ENCODE results near the gene TMC3. TPM values are rescaled to one million over a fixed set of nuclear protein-coding genes. Genes with fewer than 3 reads are reported as not detected.

The TMC3 gene
- total RNA-seq, 1 donor from 2014 or later: not detected

DNA sequence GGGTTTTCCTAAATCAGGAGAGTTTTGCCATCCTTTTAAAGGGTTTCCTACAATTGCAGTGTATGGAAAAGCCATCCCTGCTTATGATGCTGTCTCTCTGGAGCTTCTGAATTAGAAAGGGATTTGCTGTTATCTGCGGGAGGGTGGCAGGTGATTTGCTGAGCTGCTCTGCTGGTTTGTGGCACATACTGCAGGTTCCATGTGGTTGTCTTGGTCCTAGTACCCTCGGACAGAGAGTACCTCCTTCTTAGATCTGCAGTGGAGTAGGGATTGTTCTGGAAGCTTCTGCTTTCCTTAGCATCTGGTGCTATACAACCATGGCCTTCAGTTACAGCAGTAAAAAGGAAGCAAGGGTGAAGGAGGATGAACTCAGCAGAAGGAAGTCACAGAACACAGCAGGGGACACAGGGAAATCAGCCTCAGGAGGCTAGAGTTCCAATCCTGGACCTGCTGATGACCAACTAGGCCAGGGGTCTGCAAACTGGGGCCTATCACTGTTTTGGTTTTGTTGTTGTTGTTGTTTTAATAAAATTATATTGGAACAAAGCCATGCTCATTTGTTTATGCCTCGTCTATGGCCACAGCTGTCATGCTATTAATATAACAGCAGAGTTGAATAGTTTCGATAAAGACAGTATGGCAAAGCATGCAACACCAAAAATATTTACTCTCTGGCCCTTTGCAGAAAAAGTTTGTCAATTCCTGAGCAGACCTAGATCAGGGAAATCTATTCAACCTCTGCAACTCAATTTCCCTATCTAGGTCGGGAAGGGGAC lies 89.6 kb downstream of the TMC3 start:
- no peak for DNase-seq
- intact Hi-C loops (cut with micrococcal nuclease): no loop called here

DNA sequence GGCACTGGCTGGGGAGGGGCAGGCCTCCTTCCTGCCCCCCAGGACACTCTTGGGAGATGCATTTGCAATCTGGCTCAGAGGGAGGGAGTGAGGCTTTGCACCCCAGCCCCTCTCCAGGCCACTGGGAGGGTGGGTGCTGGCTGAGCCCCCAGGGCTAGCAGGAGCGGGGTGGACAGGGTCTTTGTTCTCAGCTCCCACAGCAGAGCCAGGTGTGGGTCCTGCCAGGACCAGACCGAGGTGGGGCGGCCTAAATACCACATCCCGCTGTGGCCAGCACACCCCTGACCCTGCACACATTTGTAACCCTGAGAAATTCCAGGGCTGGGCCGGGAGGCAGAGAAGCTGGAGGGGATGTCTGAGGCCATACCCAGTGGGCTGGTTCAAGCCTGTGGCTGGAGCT lies 91.1 kb downstream of the TMC3 start:
- no peaks in the 10 kb centered on the region for H3K27me3 ChIP-seq (ENCODE audit: low read depth)
- no peak overlapping the region for H3K27ac ChIP-seq (replicated peaks)
- H3K4me1 ChIP-seq: peaks cover 11% of the 10 kb centered on the region
- intact Hi-C loops (cut with micrococcal nuclease): no loop called here
- no peaks in the 10 kb centered on the region for H3K9me3 ChIP-seq (replicated peaks)
- DNase-seq: no peak
- no peak overlapping the region for H3K4me3 ChIP-seq
- TF ChIP-seq, protein P1, sequence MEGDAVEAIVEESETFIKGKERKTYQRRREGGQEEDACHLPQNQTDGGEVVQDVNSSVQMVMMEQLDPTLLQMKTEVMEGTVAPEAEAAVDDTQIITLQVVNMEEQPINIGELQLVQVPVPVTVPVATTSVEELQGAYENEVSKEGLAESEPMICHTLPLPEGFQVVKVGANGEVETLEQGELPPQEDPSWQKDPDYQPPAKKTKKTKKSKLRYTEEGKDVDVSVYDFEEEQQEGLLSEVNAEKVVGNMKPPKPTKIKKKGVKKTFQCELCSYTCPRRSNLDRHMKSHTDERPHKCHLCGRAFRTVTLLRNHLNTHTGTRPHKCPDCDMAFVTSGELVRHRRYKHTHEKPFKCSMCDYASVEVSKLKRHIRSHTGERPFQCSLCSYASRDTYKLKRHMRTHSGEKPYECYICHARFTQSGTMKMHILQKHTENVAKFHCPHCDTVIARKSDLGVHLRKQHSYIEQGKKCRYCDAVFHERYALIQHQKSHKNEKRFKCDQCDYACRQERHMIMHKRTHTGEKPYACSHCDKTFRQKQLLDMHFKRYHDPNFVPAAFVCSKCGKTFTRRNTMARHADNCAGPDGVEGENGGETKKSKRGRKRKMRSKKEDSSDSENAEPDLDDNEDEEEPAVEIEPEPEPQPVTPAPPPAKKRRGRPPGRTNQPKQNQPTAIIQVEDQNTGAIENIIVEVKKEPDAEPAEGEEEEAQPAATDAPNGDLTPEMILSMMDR (IDR thresholded peaks at IDR 0.05; ENCODE audit: borderline replicate concordance): no peak
- H3K36me3 ChIP-seq: no peaks in the 10 kb centered on the region

More for the DNA sequence above, 89.6 kb downstream of the TMC3 start:
- TF ChIP-seq, protein P1 (IDR thresholded peaks at IDR 0.05; ENCODE audit: borderline replicate concordance): no peak
- Histone ChIP-seq H3K27me3 (ENCODE audit: low read depth) (no peaks in the 10 kb centered on the region), H3K36me3 (no peaks in the 10 kb centered on the region), H3K4me3 (no peak overlapping the region), H3K4me1 (peaks cover 10% of the 10 kb centered on the region), H3K27ac (replicated peaks) (peak overlapping the region; percentile 33), H3K9me3 (replicated peaks) (no peaks in the 10 kb centered on the region)

DNA sequence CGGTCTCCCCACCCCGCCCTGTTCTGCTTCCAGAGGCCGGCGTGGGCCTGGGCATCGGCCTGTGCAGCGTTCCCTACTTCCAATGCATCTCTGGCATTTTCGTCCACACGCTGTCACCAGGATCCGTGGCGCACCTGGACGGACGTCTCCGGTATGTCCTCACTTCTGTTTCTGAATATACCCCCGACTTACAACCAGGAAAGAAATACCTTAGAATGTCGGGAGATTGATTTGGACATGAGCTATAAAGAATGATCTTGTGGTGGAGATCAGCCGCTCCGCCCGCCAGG lies 91.5 kb downstream of the TMC3 start:
- Histone ChIP-seq H3K36me3 (peaks cover 2% of the 10 kb centered on the region), H3K9me3 (replicated peaks) (peaks cover 2% of the 10 kb centered on the region), H3K4me3 (no peak overlapping the region), H3K4me1 (peaks cover 11% of the 10 kb centered on the region), H3K27ac (replicated peaks) (no peak overlapping the region), H3K27me3 (ENCODE audit: low read depth) (no peaks in the 10 kb centered on the region)
- DNase-seq: no peak
- intact Hi-C loops (cut with micrococcal nuclease): no loop called here
- TF ChIP-seq, protein P1 (IDR thresholded peaks at IDR 0.05; ENCODE audit: borderline replicate concordance): no peak

DNA sequence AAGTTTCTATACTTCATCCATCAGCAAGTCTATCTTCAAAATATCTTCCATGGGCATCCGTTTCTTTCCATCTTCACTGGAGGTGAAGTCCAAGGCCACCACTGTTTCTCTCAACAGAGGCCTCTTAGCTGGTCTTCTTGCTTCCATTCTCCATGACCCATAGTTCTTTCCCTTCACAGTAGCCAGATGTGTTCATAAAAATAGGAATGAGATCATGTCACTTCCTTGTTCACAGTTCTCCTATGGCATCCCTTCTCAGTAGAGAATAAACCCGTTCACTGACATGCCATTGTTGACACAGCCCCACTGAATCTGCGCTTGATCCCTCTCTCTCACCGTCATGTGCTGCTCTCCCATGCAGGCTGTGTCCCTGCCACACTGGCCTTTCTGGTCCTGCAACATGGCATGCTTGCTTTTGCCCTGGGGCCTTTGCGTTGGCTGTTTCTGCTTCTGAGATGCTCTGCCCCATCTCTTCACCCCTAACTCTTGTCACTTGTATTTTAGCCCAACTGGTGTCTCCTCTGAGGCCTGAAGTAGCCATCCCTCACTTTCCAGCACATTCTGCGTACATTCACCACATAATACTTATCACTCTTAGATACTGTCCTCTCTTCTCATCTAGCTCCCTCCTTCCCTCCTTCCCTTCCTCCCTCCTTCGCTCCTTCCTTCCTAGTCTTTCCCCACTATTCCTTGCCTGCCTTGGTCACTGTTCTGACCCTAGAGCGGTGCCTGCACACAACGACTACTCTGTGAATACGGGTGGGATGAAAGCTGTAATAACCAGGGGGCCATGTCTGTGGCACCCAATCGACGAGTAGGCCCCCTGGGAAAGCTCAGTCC lies 92.0 kb downstream of the TMC3 start:
- Histone ChIP-seq H3K4me1 (peaks cover 11% of the 10 kb centered on the region), H3K27me3 (ENCODE audit: low read depth) (no peaks in the 10 kb centered on the region), H3K36me3 (peaks cover 6% of the 10 kb centered on the region), H3K27ac (replicated peaks) (no peak overlapping the region), H3K9me3 (replicated peaks) (peaks cover 7% of the 10 kb centered on the region), H3K4me3 (no peak overlapping the region)
- TF ChIP-seq, protein P1 (IDR thresholded peaks at IDR 0.05; ENCODE audit: borderline replicate concordance): no peak
- intact Hi-C loops (cut with micrococcal nuclease): no loop called here
- no peak for DNase-seq

DNA sequence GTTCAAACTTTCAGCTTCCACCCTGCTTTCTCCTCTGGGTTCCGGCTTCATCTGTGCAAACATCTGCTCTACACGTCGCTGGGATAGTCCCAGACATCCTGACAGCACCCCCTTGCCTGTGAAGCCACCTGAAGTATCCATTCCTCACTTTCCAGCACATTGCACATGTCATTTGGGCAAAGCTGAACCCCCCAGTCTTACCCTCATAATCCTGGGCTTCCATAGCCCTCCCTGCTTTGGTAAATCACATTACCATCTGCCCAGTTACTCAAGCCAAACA lies 92.6 kb downstream of the TMC3 start:
- no peak for DNase-seq
- peaks cover 13% of the 10 kb centered on the region for H3K9me3 ChIP-seq (replicated peaks)
- H3K4me3 ChIP-seq: no peak overlapping the region
- H3K36me3 ChIP-seq: peaks cover 6% of the 10 kb centered on the region
- H3K4me1 ChIP-seq: peaks cover 11% of the 10 kb centered on the region
- TF ChIP-seq, protein P1 (IDR thresholded peaks at IDR 0.05; ENCODE audit: borderline replicate concordance): no peak
- no peaks in the 10 kb centered on the region for H3K27me3 ChIP-seq (ENCODE audit: low read depth)
- H3K27ac ChIP-seq (replicated peaks): no peak overlapping the region
- intact Hi-C loops (cut with micrococcal nuclease): no loop called here

Other genes starting within 250 kb of the TMC3 start
- gene CFAP161, start 239.9 kb downstream of the TMC3 start, total RNA-seq: 0.91 TPM
- 3.8 TPM for gene IL16, start 177.3 kb downstream of the TMC3 start, total RNA-seq
- gene STARD5, start 50.1 kb downstream of the TMC3 start, total RNA-seq: 2.5 TPM